BLaER1 treated with 17β-estradiol and CSF1 and Interleukin-3, amounts not matched to agents 10 nM and 100 nM (cell line): ENCODE measurements around the gene DRG1.

Source experiments
- H3K27ac ChIP-seq, 11 experiments: shearing (Covaris generic); formaldehyde crosslinking; 2 replicates each; pipeline ENCODE4 v1.8.1; 2022
- H3K27me3 ChIP-seq, 11 experiments: shearing (Covaris generic); formaldehyde crosslinking; 2 replicates each; pipeline ENCODE4 v1.8.1; 2022
- H3K36me3 ChIP-seq, 11 experiments: shearing (Covaris generic); formaldehyde crosslinking; 2 replicates each; pipeline ENCODE4 v1.8.1; 2022
- H3K4me1 ChIP-seq, 10 experiments: shearing (Covaris generic); formaldehyde crosslinking; 2 replicates each; pipeline ENCODE4 v1.8.1; 2022
- H3K4me2 ChIP-seq, 11 experiments: shearing (Covaris generic); formaldehyde crosslinking; 2 replicates each; pipeline ENCODE4 v1.8.1; 2022
- H3K4me3 ChIP-seq, 10 experiments: shearing (Covaris generic); formaldehyde crosslinking; 2 replicates each; pipeline ENCODE4 v1.8.1; 2022
- H3K9ac ChIP-seq, 11 experiments: shearing (Covaris generic); formaldehyde crosslinking; 2 replicates each; pipeline ENCODE4 v1.8.1; 2022
- H3K9me3 ChIP-seq, 11 experiments: shearing (Covaris generic); formaldehyde crosslinking; replicated peaks in 1 of 11; 2 replicates each; pipeline ENCODE4 v1.8.1; 2022
- H4K20me1 ChIP-seq, 11 experiments: shearing (Covaris generic); formaldehyde crosslinking; 2 replicates each; pipeline ENCODE4 v1.8.1; 2022
- Cebpa-rat ChIP-seq, 11 experiments: shearing (Covaris generic); IDR thresholded peaks; 2 replicates each; pipeline ENCODE4 v1.8.1; 2022

DRG1 gene

DNA sequence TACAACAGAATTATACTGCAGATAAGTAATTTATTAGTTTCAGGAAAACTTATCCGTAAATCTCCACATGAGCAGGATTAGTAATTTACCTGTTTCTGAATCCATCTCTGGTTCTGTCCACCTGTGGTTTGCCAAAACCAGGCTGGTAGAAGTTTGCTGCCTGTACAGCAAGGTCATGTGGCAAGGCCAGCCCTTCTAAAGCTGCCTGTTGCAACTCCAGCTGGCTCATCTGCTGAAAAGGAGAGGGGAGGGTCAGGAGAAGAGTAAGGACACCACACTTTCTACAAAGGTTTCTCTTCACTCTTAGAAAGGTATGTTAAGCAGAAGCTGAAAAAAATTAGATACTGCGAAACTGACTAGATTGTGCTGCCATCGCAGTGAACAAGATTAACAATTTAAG lies 47.9 kb downstream of the DRG1 start:
- peaks cover 69 to 100% (median 90%) of the 10 kb centered on the region in 11 experiments for H3K36me3 ChIP-seq
- no peak for TF ChIP-seq Cebpa-rat (IDR thresholded peaks at IDR 0.05)
- H3K27me3 ChIP-seq, result no peaks in the 10 kb centered on the region
- no peak overlapping the region for H3K4me3 ChIP-seq
- no peak overlapping the region for H3K27ac ChIP-seq
- no peaks in the 10 kb centered on the region for H3K9me3 ChIP-seq
- H3K4me2 ChIP-seq, result no peak overlapping the region
- no peak overlapping the region for H3K9ac ChIP-seq
- H4K20me1 ChIP-seq, result peaks cover 0 to 11% (median 2%) of the 10 kb centered on the region in 11 experiments; a peak in 5 of 22 replicates
- H3K4me1 ChIP-seq, result peaks cover 0 to 14% (median 9%) of the 10 kb centered on the region in 10 experiments; a peak in 13 of 20 replicates

DNA sequence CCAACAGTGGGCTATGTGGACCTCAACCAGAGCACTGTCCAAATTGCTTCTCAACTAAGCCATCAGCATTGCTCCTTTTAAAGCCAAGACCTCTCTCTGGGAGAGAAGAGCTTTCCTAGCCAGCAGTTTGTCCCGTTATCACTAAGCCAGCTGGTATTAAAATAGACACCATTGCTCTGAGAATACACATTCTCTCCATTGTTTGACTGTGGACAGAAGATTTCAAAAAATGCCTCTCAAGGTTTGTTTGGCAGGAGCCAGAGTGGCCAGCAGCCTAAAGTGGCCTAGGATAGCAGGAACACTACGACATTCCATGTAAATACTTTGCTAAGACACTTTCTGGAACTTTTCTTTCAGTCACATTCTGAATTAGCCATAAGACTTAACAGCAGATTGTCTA lies 49.0 kb downstream of the DRG1 start:
- Histone ChIP-seq H3K36me3 (peaks cover 69 to 100% (median 89%) of the 10 kb centered on the region in 11 experiments), H3K27me3 (no peaks in the 10 kb centered on the region), H3K9ac (no peak overlapping the region), H3K27ac (no peak overlapping the region), H3K4me3 (no peak overlapping the region), H3K9me3 (no peaks in the 10 kb centered on the region), H3K4me2 (no peak overlapping the region), H4K20me1 (peaks cover 0 to 12% (median 0%) of the 10 kb centered on the region in 11 experiments; a peak in 6 of 22 replicates), H3K4me1 (peaks cover 0 to 14% (median 9%) of the 10 kb centered on the region in 10 experiments; a peak in 13 of 20 replicates)
- no peak for TF ChIP-seq Cebpa-rat (IDR thresholded peaks at IDR 0.05)

DNA sequence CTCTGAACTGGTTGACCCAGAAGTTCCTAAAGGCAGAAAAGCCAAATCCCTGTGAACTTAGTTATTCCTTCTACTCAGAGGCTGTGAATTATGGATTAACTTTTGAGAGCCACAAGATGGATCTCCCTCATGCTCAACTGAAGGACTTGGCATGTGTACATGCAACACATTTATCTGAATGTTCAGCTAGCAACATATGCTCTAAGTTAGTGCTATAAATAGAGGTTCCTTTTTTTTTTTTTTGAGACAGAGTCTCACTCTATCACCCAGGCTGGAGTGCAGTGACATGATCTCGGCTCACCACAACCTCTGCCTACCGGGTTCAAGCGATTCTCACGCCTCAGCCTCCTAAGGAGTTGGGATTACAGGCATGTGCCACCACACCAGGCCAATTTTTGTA lies 50.1 kb downstream of the DRG1 start:
- no peak overlapping the region for H3K27ac ChIP-seq
- no peak for TF ChIP-seq Cebpa-rat (IDR thresholded peaks at IDR 0.05)
- no peaks in the 10 kb centered on the region for H3K27me3 ChIP-seq
- H3K9ac ChIP-seq, result no peak overlapping the region
- no peak overlapping the region for H3K4me3 ChIP-seq
- H3K9me3 ChIP-seq, result no peaks in the 10 kb centered on the region
- peak overlapping the region in 6 of 11 experiments; percentile 18 to 42 (median 32); a peak in 11 of 22 replicates for H3K4me2 ChIP-seq
- peaks cover 69 to 100% (median 89%) of the 10 kb centered on the region in 11 experiments for H3K36me3 ChIP-seq
- H4K20me1 ChIP-seq, result peaks cover 0 to 12% (median 0%) of the 10 kb centered on the region in 11 experiments; a peak in 6 of 22 replicates
- peaks cover 0 to 14% (median 9%) of the 10 kb centered on the region in 10 experiments; a peak in 13 of 20 replicates for H3K4me1 ChIP-seq

DNA sequence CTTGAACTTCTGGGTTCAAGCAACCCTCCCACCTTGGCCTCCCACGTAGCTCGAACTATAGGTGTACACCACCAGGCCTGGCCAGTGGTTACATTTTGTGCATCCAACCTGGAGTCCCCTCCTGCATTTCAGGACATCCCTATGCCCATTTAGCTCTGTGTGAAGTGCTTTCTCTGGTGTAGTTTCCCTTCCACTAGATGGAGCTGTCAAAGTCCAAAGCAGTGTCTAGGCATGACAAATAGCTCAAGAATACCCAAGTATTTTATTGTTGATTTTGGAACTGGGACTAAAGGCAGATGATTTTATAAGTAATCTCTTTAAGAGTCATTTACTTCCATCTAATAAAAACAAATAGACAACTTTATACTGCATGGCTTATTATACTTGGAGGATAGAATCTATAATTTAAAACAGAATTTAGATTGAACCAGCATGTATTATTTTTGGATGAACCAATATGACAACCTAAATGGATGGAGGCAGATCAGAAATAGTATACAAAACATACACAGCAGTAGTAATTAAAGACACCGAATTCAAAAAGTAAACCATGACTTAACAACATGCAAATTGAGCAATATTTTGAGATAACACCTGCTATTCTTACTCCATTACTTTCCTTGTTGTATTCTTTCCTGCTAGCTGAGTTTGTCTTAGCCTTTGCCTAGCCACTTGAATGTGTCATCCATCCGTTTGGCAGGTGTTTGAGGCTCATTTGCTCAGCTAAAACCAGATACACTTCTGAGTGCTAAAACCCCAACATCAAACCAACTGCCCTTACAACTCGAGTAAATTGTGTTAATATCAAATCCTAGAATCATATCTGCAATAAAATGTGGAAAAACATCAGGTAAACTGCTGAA lies 52.5 kb downstream of the DRG1 start:
- no peak overlapping the region for H3K4me2 ChIP-seq
- no peaks in the 10 kb centered on the region for H3K9me3 ChIP-seq
- no peak overlapping the region for H3K9ac ChIP-seq
- H3K4me1 ChIP-seq, result peaks cover 0 to 14% (median 9%) of the 10 kb centered on the region in 10 experiments; a peak in 13 of 20 replicates
- no peak overlapping the region for H3K27ac ChIP-seq
- H3K27me3 ChIP-seq, result no peaks in the 10 kb centered on the region
- no peak for TF ChIP-seq Cebpa-rat (IDR thresholded peaks at IDR 0.05)
- no peak overlapping the region for H3K4me3 ChIP-seq
- H4K20me1 ChIP-seq, result peaks cover 0 to 10% (median 0%) of the 10 kb centered on the region in 11 experiments; a peak in 6 of 22 replicates
- peaks cover 67 to 100% (median 87%) of the 10 kb centered on the region in 11 experiments for H3K36me3 ChIP-seq

DNA sequence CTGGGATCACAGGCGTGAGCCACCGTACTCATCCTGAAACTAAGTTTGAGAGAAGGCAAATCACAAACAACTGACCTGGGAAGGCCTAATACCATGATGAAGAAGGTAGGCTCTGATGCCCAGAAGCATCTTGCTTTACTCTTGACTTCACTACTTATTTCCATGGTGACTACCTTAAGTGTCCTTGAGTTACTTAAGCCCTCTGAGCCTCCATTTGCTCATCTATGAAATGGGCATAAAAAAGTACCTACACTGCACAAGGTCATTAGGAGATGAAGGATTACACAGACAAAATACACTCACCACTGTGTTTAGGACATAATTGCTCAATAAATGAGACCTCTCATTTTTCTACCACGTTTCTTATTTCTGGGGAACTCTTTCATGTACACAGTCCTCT lies 62.3 kb downstream of the DRG1 start:
- Histone ChIP-seq H3K4me3 (no peak overlapping the region), H3K36me3 (peaks cover 93 to 99% (median 96%) of the 10 kb centered on the region in 11 experiments), H3K9ac (no peak overlapping the region), H3K4me1 (no peaks in the 10 kb centered on the region), H3K4me2 (no peak overlapping the region), H3K27ac (no peak overlapping the region), H3K27me3 (no peaks in the 10 kb centered on the region), H4K20me1 (peaks cover 4 to 27% (median 15%) of the 10 kb centered on the region in 11 experiments; a peak in 12 of 22 replicates), H3K9me3 (no peaks in the 10 kb centered on the region)
- TF ChIP-seq Cebpa-rat (IDR thresholded peaks at IDR 0.05), result no peak

DNA sequence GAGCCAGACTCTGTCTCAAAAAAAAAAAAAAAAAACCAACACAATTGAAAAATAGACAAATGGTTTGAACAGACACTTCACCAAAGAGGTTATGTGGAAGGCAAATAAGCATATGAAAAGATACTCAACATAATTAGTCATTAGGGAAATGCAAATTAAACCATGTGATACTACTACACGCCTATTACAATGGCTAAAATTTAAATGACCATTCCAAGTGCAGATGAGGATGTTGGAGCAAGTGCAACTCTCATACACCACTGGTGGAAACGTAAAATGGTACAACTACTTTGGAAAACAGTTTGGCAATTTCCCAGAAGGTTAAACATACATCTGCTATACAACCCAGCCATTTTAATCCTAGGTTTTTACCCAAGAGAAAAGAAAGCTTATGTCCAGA lies 65.9 kb downstream of the DRG1 start:
- Histone ChIP-seq H3K4me3 (no peak overlapping the region), H3K9ac (no peak overlapping the region), H3K9me3 (no peaks in the 10 kb centered on the region), H3K36me3 (peaks cover 87 to 99% (median 97%) of the 10 kb centered on the region in 11 experiments), H3K4me2 (no peak overlapping the region), H3K27me3 (no peaks in the 10 kb centered on the region), H3K27ac (no peak overlapping the region), H3K4me1 (no peaks in the 10 kb centered on the region), H4K20me1 (peaks cover 8 to 49% (median 30%) of the 10 kb centered on the region in 11 experiments; a peak in 17 of 22 replicates)
- no peak for TF ChIP-seq Cebpa-rat (IDR thresholded peaks at IDR 0.05)

DNA sequence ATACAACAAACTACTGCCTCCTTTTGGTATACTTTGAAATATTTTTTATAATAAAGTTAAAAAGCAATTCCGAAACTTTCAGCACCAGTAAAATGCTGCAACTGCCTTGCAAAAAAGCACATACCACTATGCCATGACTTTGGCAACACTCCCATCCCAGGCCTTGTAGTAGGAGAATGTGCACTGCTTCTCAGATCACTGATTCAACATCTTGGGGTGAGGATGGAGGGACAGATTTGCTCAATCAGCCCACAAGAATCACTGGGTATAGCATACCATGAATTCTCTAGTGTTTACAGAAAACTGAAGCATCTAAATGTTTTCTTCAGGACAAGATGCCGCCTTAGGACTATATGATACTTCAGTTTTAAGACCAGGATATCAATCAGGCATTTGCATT lies 75.3 kb downstream of the DRG1 start:
- Histone ChIP-seq H4K20me1 (peaks cover 41 to 90% (median 74%) of the 10 kb centered on the region in 11 experiments; a peak in 21 of 22 replicates), H3K36me3 (peaks cover 80 to 97% (median 91%) of the 10 kb centered on the region in 11 experiments), H3K9ac (no peak overlapping the region), H3K4me2 (no peak overlapping the region), H3K4me1 (peaks cover 0 to 16% (median 2%) of the 10 kb centered on the region in 10 experiments; a peak in 6 of 20 replicates), H3K27me3 (no peaks in the 10 kb centered on the region), H3K9me3 (no peaks in the 10 kb centered on the region), H3K4me3 (no peak overlapping the region), H3K27ac (no peak overlapping the region)
- no peak for TF ChIP-seq Cebpa-rat (IDR thresholded peaks at IDR 0.05)

DNA sequence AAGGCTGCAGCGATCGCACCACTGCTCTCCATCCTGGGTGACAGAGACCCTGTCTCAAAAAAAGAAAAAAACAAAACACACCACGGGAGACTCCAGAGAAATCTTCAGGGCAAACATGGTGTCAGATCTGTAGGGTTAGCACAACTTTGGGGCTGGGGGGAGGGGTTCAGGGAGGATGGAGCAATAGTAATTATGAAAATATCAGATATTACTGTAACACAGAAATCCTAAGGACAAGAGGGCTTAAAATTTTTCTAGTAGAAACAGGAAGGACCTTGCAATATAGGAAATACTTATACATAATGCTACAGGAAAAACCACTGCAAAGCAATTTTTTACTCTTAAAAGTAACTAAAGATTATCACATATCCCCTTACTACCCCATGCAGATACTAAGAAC lies 76.4 kb downstream of the DRG1 start:
- Histone ChIP-seq H3K27ac (no peak overlapping the region), H3K36me3 (peaks cover 80 to 97% (median 91%) of the 10 kb centered on the region in 11 experiments), H3K4me3 (no peak overlapping the region), H3K27me3 (no peaks in the 10 kb centered on the region), H3K9me3 (no peaks in the 10 kb centered on the region), H3K9ac (no peak overlapping the region), H4K20me1 (peaks cover 47 to 99% (median 83%) of the 10 kb centered on the region in 11 experiments; a peak in 21 of 22 replicates), H3K4me2 (no peak overlapping the region; a peak in 1 of 22 replicates), H3K4me1 (peaks cover 0 to 16% (median 2%) of the 10 kb centered on the region in 10 experiments; a peak in 6 of 20 replicates)
- TF ChIP-seq Cebpa-rat (IDR thresholded peaks at IDR 0.05), result no peak

DNA sequence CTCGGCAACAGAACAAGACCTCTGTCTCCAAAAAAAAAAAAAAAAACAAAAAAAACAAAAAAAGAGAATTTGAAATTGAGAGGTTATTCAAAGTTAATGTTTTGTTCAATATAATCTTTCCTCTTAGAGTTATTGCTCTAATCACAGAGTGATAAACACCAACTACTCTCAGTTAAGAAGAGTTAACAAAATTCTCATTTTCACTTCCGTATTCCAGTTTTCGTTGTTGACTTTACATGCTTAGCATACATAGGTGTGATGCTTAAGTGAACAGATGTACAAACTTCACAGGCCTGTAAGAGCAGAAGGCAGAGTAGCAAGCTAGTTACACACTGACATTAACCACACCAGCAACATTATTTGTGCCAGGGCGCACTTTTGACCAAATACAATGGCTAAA lies 77.9 kb downstream of the DRG1 start:
- Histone ChIP-seq H3K4me1 (peaks cover 0 to 16% (median 2%) of the 10 kb centered on the region in 10 experiments; a peak in 6 of 20 replicates), H3K36me3 (peaks cover 82 to 97% (median 91%) of the 10 kb centered on the region in 11 experiments), H3K27me3 (no peaks in the 10 kb centered on the region), H3K4me2 (no peak overlapping the region), H3K9ac (no peak overlapping the region), H4K20me1 (peaks cover 48 to 100% (median 92%) of the 10 kb centered on the region in 11 experiments; a peak in 21 of 22 replicates), H3K9me3 (no peaks in the 10 kb centered on the region), H3K27ac (no peak overlapping the region), H3K4me3 (no peak overlapping the region)
- no peak for TF ChIP-seq Cebpa-rat (IDR thresholded peaks at IDR 0.05)
